Neuronal stem cell (in vitro differentiated cells): Measurements from ENCODE around the gene COL5A2.

ENCODE experiments used
- DNase-seq: peaks from one replicate; pipeline ENCODE4 v3.0.0-alpha.2; 2013; ENCODE audit warnings: low spot score
- H2AFZ ChIP-seq: one replicate; pipeline ENCODE4 v1.6.1; 2013; ENCODE audit warnings: mild to moderate bottlenecking, low read length, inconsistent platforms
- H2AK5ac ChIP-seq: 2 replicates; pipeline ENCODE4 v1.6.1; 2013; ENCODE audit warnings: low read depth, mild to moderate bottlenecking, inconsistent platforms, low read length, moderate library complexity, mixed read lengths
- H2BK120ac ChIP-seq: 2 replicates; pipeline ENCODE4 v1.6.1; 2013; ENCODE audit warnings: low read depth, mild to moderate bottlenecking, inconsistent platforms, low read length, moderate library complexity, mixed read lengths
- H2BK12ac ChIP-seq: one replicate; pipeline ENCODE4 v1.6.1; 2013; ENCODE audit warnings: low read length, inconsistent platforms
- H2BK15ac ChIP-seq: 2 replicates; pipeline ENCODE4 v1.6.1; 2013; ENCODE audit warnings: mild to moderate bottlenecking, low read length, inconsistent platforms, mixed read lengths
- H2BK5ac ChIP-seq: one replicate; pipeline ENCODE4 v1.6.1; 2013; ENCODE audit warnings: inconsistent platforms, mild to moderate bottlenecking, low read length, moderate library complexity
- H3K14ac ChIP-seq: one replicate; pipeline ENCODE4 v1.6.1; 2013; ENCODE audit warnings: low read length, inconsistent platforms
- H3K18ac ChIP-seq: 2 replicates; pipeline ENCODE4 v1.6.1; 2013; ENCODE audit warnings: low read length, inconsistent platforms
- H3K23ac ChIP-seq: 2 replicates; pipeline ENCODE4 v1.6.1; 2013; ENCODE audit warnings: low read depth, mild to moderate bottlenecking, mixed read lengths, low read length, inconsistent platforms; ENCODE audit not compliant: poor library complexity
- H3K27ac ChIP-seq: replicated peaks from 3 replicates; pipeline ENCODE4 v1.5.1; 2013; ENCODE audit warnings: low read length, inconsistent platforms
- H3K27me3 ChIP-seq, 3 experiments: 2 replicates each; pipeline ENCODE4 v1.6.1; 2013; ENCODE audit warnings: low read length in 3 of 3, mild to moderate bottlenecking in 2 of 3, inconsistent platforms in 1 of 3, low read depth in 1 of 3, mixed read lengths in 1 of 3, moderate library complexity in 1 of 3; ENCODE audit not compliant: control insufficient read depth in 3 of 3, insufficient read depth in 3 of 3
- H3K36me3 ChIP-seq, 2 donors: replicated peaks in 1 of 2; 2 replicates each; pipeline ENCODE4 v1.6.1; 2013; ENCODE audit warnings: low read length in 2 of 2; ENCODE audit not compliant: control insufficient read depth in 2 of 2, insufficient read depth in 2 of 2
- H3K4ac ChIP-seq: 2 replicates; pipeline ENCODE4 v1.6.1; 2013; ENCODE audit warnings: inconsistent platforms, mild to moderate bottlenecking, low read length, moderate library complexity
- H3K4me1 ChIP-seq, 2 donors: 1 replicate in 1 of 2; 2 replicates in 1 of 2; pipeline ENCODE4 v1.6.1; 2013; ENCODE audit warnings: low read length in 2 of 2, low read depth in 1 of 2; ENCODE audit not compliant: control insufficient read depth in 2 of 2, insufficient read depth in 1 of 2
- H3K4me2 ChIP-seq: one replicate; pipeline ENCODE4 v1.6.1; 2013; ENCODE audit warnings: mild to moderate bottlenecking, low read length, inconsistent platforms; ENCODE audit not compliant: insufficient read depth, poor library complexity, severe bottlenecking
- H3K4me3 ChIP-seq, 2 donors: 2 replicates each; pipeline ENCODE4 v1.5.1; 2013; ENCODE audit warnings: low read length in 2 of 2, mild to moderate bottlenecking in 2 of 2, inconsistent platforms in 1 of 2, moderate library complexity in 1 of 2
- H3K79me1 ChIP-seq: one replicate; pipeline ENCODE4 v1.6.1; 2013; ENCODE audit warnings: low read depth, mild to moderate bottlenecking, inconsistent platforms, low read length, moderate library complexity
- H3K9ac ChIP-seq: one replicate; pipeline ENCODE4 v1.6.1; 2013; ENCODE audit warnings: mild to moderate bottlenecking, low read depth, low read length, inconsistent platforms; ENCODE audit not compliant: poor library complexity
- H3K9me3 ChIP-seq, 2 donors: replicated peaks in 1 of 2; 2 replicates each; pipeline versions ENCODE3 to v1.6.1; 2013; ENCODE audit warnings: low read length in 2 of 2, mild to moderate bottlenecking in 2 of 2, inconsistent platforms in 1 of 2, low read depth in 1 of 2, mixed read lengths in 1 of 2, moderate library complexity in 1 of 2; ENCODE audit not compliant: control insufficient read depth in 2 of 2, insufficient read depth in 1 of 2
- H4K8ac ChIP-seq: one replicate; pipeline ENCODE4 v1.6.1; 2013; ENCODE audit warnings: low read depth, mild to moderate bottlenecking, inconsistent platforms, low read length, moderate library complexity
- H4K91ac ChIP-seq: one replicate; pipeline ENCODE4 v1.6.1; 2013; ENCODE audit warnings: low read length, low read depth, mild to moderate bottlenecking, inconsistent platforms; ENCODE audit not compliant: poor library complexity
- WGBS, 2 donors: extraction: QIAGEN DNeasy Blood & Tissue Kit; methylation state at CpG; one replicate each; pipeline ENCODE4 v1.1.7; 2013; ENCODE audit warnings: missing lambda C conversion rate in 2 of 2, mixed read lengths in 1 of 2; ENCODE audit not compliant: insufficient read length in 2 of 2, insufficient replicate concordance in 1 of 2; ENCODE audit errors: extremely low coverage in 2 of 2; 5-methylcytosine and 5-hydroxymethylcytosine counted together

Gene COL5A2

DNA sequence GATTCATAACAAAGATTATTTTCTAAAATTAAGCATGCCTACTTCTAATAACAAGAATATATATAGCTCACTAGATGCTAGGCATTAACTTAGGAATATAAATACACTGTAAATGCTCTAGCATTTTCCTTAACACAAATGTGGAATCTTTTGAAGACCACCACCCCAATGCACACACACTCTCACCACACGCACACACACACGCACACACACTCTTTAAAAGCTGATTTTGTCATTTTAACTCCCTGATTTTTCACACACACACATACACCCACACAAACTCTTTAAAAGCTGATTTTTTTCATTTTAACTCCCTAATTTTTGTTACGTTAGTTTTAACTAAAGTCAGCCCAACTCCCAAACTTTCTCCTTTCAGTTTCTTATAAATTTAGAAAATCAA, 3.0 kb downstream of the COL5A2 start:
- no peaks in the 10 kb centered on the region for H3K36me3 ChIP-seq
- H2BK5ac ChIP-seq = no peak overlapping the region
- H3K23ac ChIP-seq = no peak overlapping the region
- H2BK120ac ChIP-seq = no peak overlapping the region
- H3K4ac ChIP-seq = no peak overlapping the region
- no peaks in the 10 kb centered on the region for H3K9me3 ChIP-seq
- no peak for DNase-seq
- no peak overlapping the region for H3K9ac ChIP-seq
- WGBS, 2 donors = 100% methylated on average over 2 of the region's 3 CpGs
- no peak overlapping the region for H3K4me3 ChIP-seq
- no peak overlapping the region for H3K14ac ChIP-seq
- no peaks in the 10 kb centered on the region for H3K79me1 ChIP-seq
- peaks cover 1 to 3% of the 10 kb centered on the region in 2 donors for H3K4me1 ChIP-seq
- no peak overlapping the region for H2BK12ac ChIP-seq
- no peak overlapping the region for H4K8ac ChIP-seq
- H4K91ac ChIP-seq = no peak overlapping the region
- H3K4me2 ChIP-seq = no peak overlapping the region
- H2AFZ ChIP-seq = no peak overlapping the region
- H2BK15ac ChIP-seq = no peak overlapping the region
- H3K18ac ChIP-seq = no peak overlapping the region
- no peaks in the 10 kb centered on the region for H3K27me3 ChIP-seq
- H3K27ac ChIP-seq = no peak overlapping the region
- H2AK5ac ChIP-seq = no peak overlapping the region

DNA sequence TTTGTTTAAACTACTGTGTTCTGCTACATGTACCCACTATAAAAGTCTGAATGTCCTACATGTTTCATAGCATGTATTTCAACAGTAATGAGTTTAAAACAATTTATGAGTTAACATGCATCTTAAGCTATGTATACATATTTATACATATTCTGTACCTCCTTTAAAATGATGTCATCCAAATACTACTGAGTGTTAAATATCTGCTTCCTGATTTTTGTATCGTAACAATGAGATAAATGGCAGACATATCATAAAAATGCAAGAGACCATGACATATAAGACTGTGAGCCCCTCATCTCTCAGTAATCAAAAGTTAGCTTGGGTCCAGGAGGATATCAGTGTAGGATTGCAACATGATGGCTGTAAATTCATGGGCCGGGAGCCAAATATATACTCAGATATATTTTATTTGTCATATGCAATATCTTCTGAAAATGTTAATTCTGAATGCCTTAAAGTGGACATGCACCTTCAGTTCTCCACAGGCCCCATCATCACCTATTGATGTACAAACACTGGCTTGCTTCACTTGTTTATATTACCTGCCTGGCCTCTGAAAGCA, 3.6 kb downstream of the COL5A2 start:
- H3K9me3 ChIP-seq = no peaks in the 10 kb centered on the region
- no peak overlapping the region for H2AK5ac ChIP-seq
- no peak overlapping the region for H3K4me3 ChIP-seq
- no peak overlapping the region for H3K23ac ChIP-seq
- H2BK15ac ChIP-seq = no peak overlapping the region
- H2AFZ ChIP-seq = no peak overlapping the region
- H3K27ac ChIP-seq = no peak overlapping the region
- H3K4ac ChIP-seq = no peak overlapping the region
- no peaks in the 10 kb centered on the region for H3K36me3 ChIP-seq
- no peak overlapping the region for H4K8ac ChIP-seq
- H3K18ac ChIP-seq = no peak overlapping the region
- peaks cover 1 to 3% of the 10 kb centered on the region in 2 donors for H3K4me1 ChIP-seq
- H3K14ac ChIP-seq = no peak overlapping the region
- DNase-seq = no peak
- H2BK120ac ChIP-seq = no peak overlapping the region
- H2BK12ac ChIP-seq = no peak overlapping the region
- H3K79me1 ChIP-seq = no peaks in the 10 kb centered on the region
- H2BK5ac ChIP-seq = no peak overlapping the region
- WGBS, 2 donors = no CpG with 5 or more reads among the region's 2 CpGs
- no peak overlapping the region for H3K9ac ChIP-seq
- no peaks in the 10 kb centered on the region for H3K27me3 ChIP-seq
- H3K4me2 ChIP-seq = no peak overlapping the region
- H4K91ac ChIP-seq = no peak overlapping the region

DNA sequence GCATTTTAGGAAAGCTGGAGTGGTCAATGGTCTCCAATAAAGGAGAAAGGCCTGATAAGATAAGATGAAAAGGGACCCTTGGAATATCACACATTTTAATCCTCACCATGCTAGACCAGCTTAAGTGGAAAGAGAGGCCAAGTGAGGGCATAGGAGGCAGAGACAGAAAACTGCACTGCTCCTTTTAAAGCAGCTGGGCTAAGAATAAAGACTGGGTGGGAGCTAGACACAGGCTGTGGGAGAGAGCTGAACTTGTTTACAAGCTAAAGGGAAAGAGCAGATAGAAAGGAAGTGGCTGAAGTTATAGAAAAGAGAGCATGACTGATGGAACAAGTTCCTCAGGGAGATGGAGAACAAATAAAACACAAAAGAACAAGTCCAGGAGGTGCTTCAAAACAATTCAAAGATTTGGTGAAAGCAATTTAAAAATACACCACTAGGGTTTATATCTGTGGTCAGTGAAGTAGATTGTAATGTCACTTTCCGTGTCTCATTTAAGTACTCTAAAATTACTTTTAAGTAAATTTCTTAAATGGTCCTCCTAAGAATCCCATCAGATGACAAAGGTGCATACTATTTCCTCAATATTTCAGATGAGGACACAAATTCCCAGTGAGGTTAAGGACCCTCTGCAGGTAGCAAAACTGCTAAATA, 7.5 kb downstream of the COL5A2 start:
- H3K27me3 ChIP-seq = no peaks in the 10 kb centered on the region
- peaks cover 0 to 7% of the 10 kb centered on the region in 2 donors for H3K4me1 ChIP-seq
- H2AFZ ChIP-seq = peak overlapping the region; percentile 2
- no peak overlapping the region for H3K4ac ChIP-seq
- no peak overlapping the region for H2BK12ac ChIP-seq
- no peak overlapping the region for H3K27ac ChIP-seq
- H3K4me2 ChIP-seq = no peak overlapping the region
- H4K8ac ChIP-seq = no peak overlapping the region
- no peak overlapping the region for H4K91ac ChIP-seq
- H3K9ac ChIP-seq = no peak overlapping the region
- no peaks in the 10 kb centered on the region for H3K9me3 ChIP-seq
- no peak overlapping the region for H2AK5ac ChIP-seq
- WGBS, 2 donors = no CpG with 5 or more reads among the region's 1 CpG
- H2BK120ac ChIP-seq = no peak overlapping the region
- no peaks in the 10 kb centered on the region for H3K36me3 ChIP-seq
- H2BK15ac ChIP-seq = no peak overlapping the region
- no peak overlapping the region for H3K4me3 ChIP-seq
- H3K14ac ChIP-seq = no peak overlapping the region
- no peak overlapping the region for H3K18ac ChIP-seq
- no peaks in the 10 kb centered on the region for H3K79me1 ChIP-seq
- no peak for DNase-seq
- no peak overlapping the region for H2BK5ac ChIP-seq
- H3K23ac ChIP-seq = no peak overlapping the region

DNA sequence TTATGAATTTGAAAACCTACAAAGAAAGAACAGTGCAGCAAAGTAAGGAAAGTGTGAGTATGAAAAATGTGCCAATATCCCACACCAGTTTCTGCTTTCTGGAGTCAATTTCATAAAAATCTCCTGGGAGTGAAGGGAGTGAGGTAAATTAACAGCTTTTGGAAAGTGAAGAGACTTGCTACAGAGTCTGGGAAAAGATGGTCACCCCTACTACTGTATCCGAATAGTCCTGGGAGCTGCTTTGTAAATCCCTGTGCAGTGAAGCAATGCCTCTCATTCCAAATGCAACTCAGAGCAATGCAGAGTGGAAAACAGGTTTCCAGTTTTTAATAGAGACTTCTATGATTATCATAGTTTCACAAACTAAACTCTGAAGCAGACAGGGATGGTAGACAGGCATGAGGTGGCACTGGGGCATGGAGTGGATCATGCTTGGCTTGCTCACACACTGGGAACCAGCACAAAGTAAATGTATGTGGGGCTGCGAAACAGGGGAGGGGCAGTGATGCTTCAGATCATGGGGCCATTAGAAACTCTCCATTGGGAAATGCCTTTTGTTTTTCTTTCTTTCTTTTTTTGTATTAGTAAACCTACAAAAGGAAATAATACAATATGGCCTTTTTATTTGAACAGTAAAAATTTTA, 10.6 kb downstream of the COL5A2 start:
- H2BK12ac ChIP-seq = no peak overlapping the region
- H3K27me3 ChIP-seq = no peaks in the 10 kb centered on the region
- H3K4me1 ChIP-seq = peaks cover 0 to 7% of the 10 kb centered on the region in 2 donors
- no peaks in the 10 kb centered on the region for H3K79me1 ChIP-seq
- no peak overlapping the region for H3K9ac ChIP-seq
- H3K18ac ChIP-seq = peak overlapping the region; percentile 7
- no peak overlapping the region for H4K8ac ChIP-seq
- no peak overlapping the region for H2BK15ac ChIP-seq
- WGBS, 2 donors = no CpG with 5 or more reads among the region's 2 CpGs
- peak overlapping the region; percentile 25 for H2AFZ ChIP-seq
- H3K23ac ChIP-seq = no peak overlapping the region
- H3K14ac ChIP-seq = no peak overlapping the region
- H2BK5ac ChIP-seq = no peak overlapping the region
- H3K4me2 ChIP-seq = no peak overlapping the region
- no peaks in the 10 kb centered on the region for H3K9me3 ChIP-seq
- no peak overlapping the region for H2BK120ac ChIP-seq
- H3K4ac ChIP-seq = no peak overlapping the region
- no peak overlapping the region for H3K4me3 ChIP-seq
- no peak overlapping the region for H3K27ac ChIP-seq
- no peaks in the 10 kb centered on the region for H3K36me3 ChIP-seq
- H4K91ac ChIP-seq = no peak overlapping the region
- no peak overlapping the region for H2AK5ac ChIP-seq
- no peak for DNase-seq
